Coronary artery (tissue), 2 donors: ENCODE data around the gene MSI2.
A peak's percentile ranks its signal among the peaks of the same experiment; 100 is the strongest.

Experiments used
- DNase-seq: peaks from one replicate; pipeline ENCODE4 v3.0.0-alpha.2; 2017; ENCODE audit warnings: low spot score
- H3K27ac ChIP-seq, 2 donors: fragments of 200-600 bp; sonication (generic); one replicate each; pipeline ENCODE4 v1.5.1; 2016 to 2019
- H3K4me3 ChIP-seq: fragments of 200-600 bp; sonication (generic); 2 replicates; pipeline ENCODE4 v1.5.1; 2016; ENCODE audit warnings: mild to moderate bottlenecking, moderate library complexity
- CTCF ChIP-seq: fragments of 200-600 bp; sonication (generic); IDR thresholded peaks from one replicate; pipeline ENCODE4 v1.5.1; 2019; ENCODE audit warnings: antibody characterized with exemption

MSI2 gene

GRCh38 chr17:57504208-57504607 is 247.9 kb downstream of the MSI2 start:
- Histone ChIP-seq H3K4me3 (no peak overlapping the region), H3K27ac (no peak overlapping the region)
- no peak for DNase-seq
- no peak for TF ChIP-seq CTCF

- no peak for DNase-seq
- Histone ChIP-seq H3K27ac (peak overlapping the region in 1 of 2 donors; percentile 67), H3K4me3 (no peak overlapping the region)
- no peak for TF ChIP-seq CTCF
Observed at GRCh38 chr17:57505841-57506773, 249.8 kb downstream of the MSI2 start.

GRCh38 chr17:57506774-57507127 is 250.4 kb downstream of the MSI2 start:
- H3K27ac ChIP-seq: peak overlapping the region in 1 of 2 donors; percentile 67

GRCh38 chr17:57507828-57508227 is 251.5 kb downstream of the MSI2 start:
- Histone ChIP-seq H3K4me3 (no peak overlapping the region), H3K27ac (peak overlapping the region in 1 of 2 donors; percentile 17)
- TF ChIP-seq CTCF: no peak
- no peak for DNase-seq

More at GRCh38 chr17:57506774-57507127, 250.4 kb downstream of the MSI2 start:
- no peak for DNase-seq
- H3K4me3 ChIP-seq: no peak overlapping the region
- TF ChIP-seq CTCF: no peak

- no peak overlapping the region for H3K4me3 ChIP-seq
- DNase-seq: no peak
- no peak overlapping the region for H3K27ac ChIP-seq
- no peak for TF ChIP-seq CTCF
Observed at GRCh38 chr17:57508671-57509070, 252.3 kb downstream of the MSI2 start.

- TF ChIP-seq CTCF: no peak
- Histone ChIP-seq H3K4me3 (no peak overlapping the region), H3K27ac (no peak overlapping the region)
- no peak for DNase-seq
Observed at GRCh38 chr17:57511475-57512123, 255.3 kb downstream of the MSI2 start.
